GM18505 (cell line): ENCODE measurements around the gene C1orf21.
"Not testable (repeated sequence)": the region's sequence is repeated elsewhere in the genome, so short reads cannot be mapped to it uniquely, and the experiment has no call there.

Source experiments
- ATAC-seq: cut with Tn5 transposase; IDR thresholded peaks from one replicate; pipeline ENCODE4 v1.9.1; 2021; ENCODE audit not compliant: unreplicated experiment
- POLR2A ChIP-seq: IDR thresholded peaks from 4 replicates; pipeline ENCODE4 v1.6.1; 2011; ENCODE audit warnings: borderline replicate concordance; ENCODE audit not compliant: insufficient read depth, insufficient read length; ENCODE audit errors: extremely low read depth

C1orf21 gene, protein sequence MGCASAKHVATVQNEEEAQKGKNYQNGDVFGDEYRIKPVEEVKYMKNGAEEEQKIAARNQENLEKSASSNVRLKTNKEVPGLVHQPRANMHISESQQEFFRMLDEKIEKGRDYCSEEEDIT

DNA sequence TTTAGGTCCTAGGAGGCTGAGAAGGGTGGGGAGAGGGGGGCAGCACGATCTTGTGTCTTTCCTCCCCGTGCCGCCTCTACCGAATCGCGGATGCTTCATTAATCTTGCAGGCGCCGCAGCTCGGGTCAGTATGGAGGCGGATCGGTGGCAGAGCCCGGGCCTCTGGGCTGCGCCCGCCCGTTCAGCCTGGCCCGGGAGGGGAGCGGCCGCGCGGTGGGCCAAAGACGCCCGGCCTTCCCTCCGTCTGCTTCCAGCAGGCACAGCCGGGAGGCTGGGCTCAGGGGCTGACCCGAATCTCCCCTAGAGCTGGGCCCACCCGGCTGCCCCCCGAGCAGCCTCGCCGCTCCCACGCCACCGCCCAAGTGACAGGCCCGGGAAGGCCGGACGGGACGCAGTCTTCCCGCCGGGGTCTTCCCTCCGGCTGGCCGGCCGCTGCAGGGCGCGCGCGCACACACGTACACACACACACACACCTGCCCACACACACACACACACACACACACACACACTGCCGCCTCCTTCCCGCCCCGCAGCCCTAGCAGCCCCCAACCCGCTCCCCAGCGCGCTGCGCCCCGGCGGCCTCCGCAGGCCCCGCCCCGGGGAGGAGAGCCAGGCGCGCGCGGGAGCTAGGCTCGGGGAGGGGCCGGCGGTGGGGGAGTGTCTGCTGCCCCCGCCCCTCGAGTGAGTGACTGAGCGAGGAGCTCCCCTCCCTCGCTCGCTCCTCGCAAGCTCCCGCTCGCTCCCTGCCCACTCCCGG is at the start of gene C1orf21:
TSS of gene C1orf21 (plus strand) at position 718 of the 757 bp plus-strand sequence. CDS start 90,481 bp downstream, outside the sequence.
- TF ChIP-seq POLR2A, result peak; percentile 20
- peak; percentile 84 for ATAC-seq

DNA sequence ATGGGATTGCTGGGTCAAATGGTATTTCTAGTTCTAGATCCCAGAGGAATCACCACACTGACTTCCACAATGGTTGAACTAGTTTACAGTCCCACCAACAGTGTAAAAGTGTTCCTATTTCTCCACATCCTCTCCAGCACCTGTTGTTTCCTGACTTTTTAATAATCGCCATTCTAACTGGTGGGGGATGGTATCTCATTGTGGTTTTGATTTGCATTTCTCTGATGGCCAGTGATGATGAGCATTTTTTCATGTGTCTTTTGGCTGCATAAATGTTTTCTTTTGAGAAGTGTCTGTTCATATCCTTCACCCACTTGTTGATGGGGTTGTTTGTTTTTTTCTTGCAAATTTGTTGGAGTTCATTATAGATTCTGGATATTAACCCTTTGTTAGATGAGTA is 49.0 kb upstream of the C1orf21 start:
- ATAC-seq, result not testable (repeated sequence)

DNA sequence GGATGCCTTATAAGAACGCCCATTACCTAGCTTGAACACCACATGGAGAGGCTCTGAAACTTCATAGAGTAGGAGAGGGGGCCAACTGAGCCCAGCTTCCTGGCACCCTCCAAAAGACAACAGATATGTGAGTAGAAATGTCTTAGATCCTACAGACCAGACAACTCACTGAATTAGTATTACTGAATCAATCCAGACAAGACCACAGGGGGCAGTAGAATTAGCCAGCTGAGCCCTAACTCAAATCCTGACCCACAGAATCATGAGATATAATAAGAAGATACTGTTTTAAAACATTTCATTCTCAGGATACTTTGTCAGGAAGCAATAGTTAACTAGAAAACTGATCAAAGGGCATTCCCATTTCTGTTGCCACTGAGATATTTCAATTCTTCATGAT is 45.8 kb upstream of the C1orf21 start:
- no peak for TF ChIP-seq POLR2A
- ATAC-seq, result no peak

DNA sequence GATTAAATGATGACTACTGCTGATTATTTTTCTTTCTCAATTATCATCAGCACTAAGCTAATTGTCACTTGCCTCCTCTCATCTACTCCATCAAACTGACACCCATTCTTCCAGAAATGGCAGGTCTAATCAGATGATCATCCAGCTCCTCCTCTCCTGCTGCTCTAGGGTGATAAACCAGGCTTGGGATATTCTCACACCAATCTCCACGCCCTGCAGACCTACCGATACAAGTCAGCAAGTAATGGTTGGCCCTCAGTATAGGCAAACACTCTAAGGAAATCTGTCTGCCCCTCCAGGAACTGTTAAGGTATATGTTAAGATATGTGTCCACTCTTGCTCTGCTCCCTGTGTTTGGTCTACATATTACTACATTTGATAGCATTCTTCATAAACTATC is 36.3 kb upstream of the C1orf21 start:
- ATAC-seq, result no peak
- no peak for TF ChIP-seq POLR2A

DNA sequence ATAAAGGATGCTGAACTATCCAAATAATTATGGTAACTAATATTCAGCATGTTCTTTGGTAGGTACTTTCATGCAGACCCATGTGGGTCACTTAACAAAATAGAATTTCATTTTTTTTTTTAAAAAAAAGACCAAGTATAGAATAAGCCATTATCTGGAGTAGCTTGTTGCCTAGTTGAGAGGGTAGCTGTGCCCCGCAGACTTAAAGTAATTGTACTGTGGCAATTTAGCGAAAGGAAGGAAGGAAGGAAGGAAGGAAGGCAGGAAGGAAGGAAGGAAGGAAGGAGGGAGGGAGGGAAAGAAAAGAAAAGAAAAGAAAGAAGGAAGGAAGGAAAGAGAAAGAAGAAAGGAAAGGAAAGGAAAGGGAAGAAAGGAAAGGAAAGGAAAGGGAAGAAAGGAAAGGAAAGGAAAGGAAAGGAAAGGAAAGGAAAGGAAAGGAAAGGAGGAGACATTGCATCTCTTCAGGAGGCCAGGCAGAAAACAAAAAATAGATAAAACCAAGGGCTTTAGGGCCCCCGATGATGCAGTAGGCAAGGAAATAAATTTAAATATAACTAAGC is 35.3 kb upstream of the C1orf21 start:
- TF ChIP-seq POLR2A, result no peak
- no peak for ATAC-seq

DNA sequence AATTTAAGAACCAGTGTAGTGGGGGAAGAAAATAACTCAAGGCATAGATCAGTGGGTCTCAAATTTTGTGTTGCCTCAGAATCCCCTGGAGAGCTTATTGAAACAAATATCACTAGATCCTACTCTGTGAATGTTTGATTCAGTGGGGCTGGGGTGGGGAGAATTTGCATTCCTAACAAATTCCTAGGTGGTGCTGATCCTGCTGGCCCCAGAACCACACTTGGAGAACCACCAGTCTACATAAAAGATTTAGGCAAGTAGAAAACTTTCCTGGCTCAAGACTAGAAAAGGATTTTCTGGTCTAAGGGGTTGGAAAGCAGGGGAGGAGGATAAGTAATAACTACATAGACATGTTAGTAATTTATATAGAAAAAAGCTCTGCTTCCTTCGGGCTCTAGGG is 34.1 kb upstream of the C1orf21 start:
- TF ChIP-seq POLR2A, result no peak

DNA sequence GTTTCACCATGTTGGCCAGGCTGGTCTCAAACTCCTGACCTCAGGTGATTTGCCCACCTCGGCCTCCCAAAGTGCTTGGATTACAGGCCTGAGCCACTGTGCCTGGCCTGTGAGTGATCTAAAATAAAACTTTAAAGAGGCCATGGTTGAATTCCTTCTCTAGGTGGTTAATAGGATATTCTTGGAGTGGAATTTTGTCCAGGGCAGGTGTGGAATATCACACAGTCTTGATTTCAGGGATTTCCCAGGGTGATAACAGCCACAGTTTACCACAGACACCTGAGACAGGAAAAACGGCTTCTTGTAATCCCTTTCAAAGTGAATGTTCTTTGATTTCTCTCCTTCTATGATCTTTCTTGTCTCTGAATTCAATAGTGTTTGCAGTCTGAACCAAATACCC is 32.1 kb upstream of the C1orf21 start:
- ATAC-seq, result no peak
- no peak for TF ChIP-seq POLR2A

More for the DNA sequence above, 34.1 kb upstream of the C1orf21 start:
- no peak for ATAC-seq

DNA sequence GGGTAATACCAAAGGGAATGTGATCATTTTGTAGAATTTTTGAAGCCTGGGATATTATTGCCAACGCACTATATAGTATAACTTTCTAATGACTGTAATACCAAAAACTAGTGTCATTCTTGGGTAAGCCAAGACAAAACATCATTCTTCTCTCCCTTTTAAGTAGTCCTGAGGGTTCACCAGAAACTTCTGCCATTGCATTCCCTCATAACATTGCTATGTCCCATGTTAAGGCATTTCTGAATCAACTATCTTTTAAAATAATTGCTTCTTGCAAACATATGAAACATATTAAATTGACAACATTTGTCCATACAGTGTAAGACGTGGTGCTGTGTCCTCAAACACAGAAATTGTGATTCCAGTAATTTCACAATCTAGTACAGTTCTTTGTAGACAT is 29.9 kb upstream of the C1orf21 start:
- TF ChIP-seq POLR2A, result no peak
- ATAC-seq, result no peak

DNA sequence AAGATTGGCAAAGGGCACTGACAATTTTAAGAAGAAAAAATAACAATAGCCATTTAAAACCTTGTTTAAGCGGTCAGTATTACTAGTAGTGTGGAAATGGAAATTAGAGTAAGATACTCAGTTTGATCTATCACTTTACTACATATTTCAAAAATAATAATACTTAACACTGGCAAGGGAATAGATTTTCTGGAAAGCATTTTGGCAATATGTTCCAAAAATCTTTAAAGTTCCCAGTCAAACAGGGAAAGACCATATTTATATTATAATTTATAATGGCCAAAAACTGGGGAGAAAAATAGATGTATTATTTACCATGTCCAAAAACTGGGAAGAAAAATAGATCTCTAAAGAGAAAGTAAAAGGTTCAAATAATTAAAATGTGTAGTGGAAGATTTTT is 28.6 kb upstream of the C1orf21 start:
- ATAC-seq, result no peak
- TF ChIP-seq POLR2A, result no peak

DNA sequence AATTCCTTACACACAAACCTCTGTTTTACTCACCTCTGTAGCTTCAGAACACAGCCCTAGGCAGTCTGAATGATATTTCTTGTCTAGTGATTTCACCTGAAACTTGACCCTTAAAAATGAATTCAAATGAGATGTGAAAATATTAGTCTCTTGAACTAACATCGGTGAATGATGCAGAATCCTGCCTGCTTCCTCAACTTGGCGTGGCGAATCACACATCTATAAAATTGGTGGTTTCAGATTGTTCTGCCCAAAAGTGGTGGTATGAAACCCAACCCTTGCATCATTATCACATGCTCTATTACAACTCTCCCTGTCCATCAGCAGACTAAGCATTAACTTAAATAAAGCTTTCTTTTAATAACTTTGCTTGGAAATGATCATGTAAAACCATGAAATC is 26.9 kb upstream of the C1orf21 start:
- TF ChIP-seq POLR2A, result no peak

DNA sequence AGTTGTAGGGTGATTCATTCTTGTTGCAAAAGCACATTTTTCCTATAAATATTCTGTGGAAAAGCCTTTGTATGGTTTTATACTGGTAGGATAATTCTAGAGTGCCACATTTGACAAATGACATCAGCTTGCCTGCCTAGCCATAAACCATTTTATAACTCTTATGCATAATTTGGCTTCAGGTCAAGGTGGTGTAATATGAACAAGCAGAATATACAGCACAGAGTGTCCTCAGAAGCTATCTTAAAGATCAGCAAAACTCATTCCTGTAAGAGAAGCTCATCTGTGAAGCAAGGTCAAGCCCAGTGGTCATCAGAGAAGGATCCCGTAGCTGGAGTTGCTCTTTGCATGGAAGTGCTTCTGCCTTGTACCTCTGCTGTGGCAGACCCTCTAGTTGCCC is 24.0 kb upstream of the C1orf21 start:
- no peak for ATAC-seq
- no peak for TF ChIP-seq POLR2A

More for the DNA sequence above, 26.9 kb upstream of the C1orf21 start:
- ATAC-seq, result no peak

DNA sequence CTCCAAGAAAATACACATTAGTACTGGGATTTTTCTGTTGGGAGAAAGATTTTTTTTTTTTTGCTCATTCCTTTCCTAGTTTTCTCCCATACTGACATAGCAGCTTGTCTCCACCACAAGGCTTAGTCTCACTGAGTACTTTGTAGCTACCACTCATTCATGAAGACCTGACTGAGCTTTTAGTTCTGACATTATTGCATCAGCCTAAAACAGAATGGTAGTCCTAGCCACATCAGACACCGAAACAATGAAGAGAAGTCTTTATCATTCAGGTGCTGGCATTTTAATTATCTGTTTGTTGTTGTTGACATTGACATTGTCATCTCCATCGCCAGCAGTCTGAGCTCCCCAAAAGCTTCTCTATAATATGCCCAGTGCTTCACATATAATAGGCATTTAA is 21.1 kb upstream of the C1orf21 start:
- ATAC-seq, result no peak

DNA sequence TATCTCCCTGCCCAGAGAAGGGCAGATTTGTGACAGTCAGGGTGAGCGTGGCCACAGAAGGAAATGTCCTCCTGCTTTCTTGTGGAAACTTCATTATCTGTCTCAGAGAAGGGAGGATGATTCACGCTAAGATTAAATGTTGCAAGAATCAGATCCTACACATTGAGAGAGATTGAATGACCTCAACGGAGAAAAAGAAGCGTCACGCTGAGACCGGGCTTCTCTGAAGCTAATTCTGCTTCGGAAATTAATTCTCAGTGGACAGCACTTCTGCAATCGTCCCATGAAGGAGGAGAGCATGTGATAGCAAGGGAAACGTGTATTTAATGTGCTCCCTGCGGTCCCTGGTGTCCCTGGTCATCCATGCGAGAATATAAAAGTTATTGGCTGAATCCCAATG is 19.8 kb upstream of the C1orf21 start:
- no peak for TF ChIP-seq POLR2A
- no peak for ATAC-seq

More for the DNA sequence above, 21.1 kb upstream of the C1orf21 start:
- no peak for TF ChIP-seq POLR2A

DNA sequence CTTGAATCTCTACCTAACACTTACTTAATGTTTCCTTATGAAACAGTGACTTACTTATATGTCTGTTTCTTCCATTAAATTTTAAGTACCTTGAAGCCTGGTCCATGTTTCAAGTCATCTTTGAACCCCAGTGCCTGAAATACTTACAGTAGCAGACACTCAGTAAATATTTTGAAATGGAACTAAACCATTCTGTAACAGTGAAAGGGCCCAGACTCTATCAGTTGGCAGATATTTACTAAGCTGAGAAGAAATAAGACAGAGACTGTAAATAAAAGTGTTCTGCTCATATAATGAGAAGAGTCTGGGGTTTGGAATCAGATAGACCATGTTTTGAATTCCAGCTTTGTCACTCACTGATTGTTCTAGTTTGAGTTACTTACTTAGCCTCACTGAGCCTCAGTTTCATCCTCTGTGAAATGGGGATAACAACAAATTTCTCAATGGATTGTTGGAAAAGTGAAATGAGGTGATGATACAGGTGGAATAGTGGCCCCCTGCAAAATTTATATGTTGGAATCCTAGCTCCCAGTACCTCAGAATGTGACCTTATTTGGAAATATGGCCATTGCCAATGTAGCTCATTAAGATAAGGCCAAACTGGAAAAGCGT is 19.3 kb upstream of the C1orf21 start:
- no peak for ATAC-seq
- no peak for TF ChIP-seq POLR2A
